Nephron (organoid): ENCODE measurements around the gene DCLRE1A.
A peak's percentile ranks its signal among the peaks of the same experiment; 100 is the strongest.

Source experiments
- H3K27ac Mint-ChIP-seq, 3 experiments: 2 replicates each; pipeline ENCODE4 v1.8.0; 2020; ENCODE audit warnings: mixed read lengths in 3 of 3, mild to moderate bottlenecking in 2 of 3, moderate library complexity in 1 of 3
- H3K27me3 Mint-ChIP-seq: 2 replicates; pipeline ENCODE4 v1.8.0; 2021; ENCODE audit warnings: low read depth, mild to moderate bottlenecking, moderate library complexity, mixed read lengths
- H3K36me3 Mint-ChIP-seq: 2 replicates; pipeline ENCODE4 v1.8.0; 2020; ENCODE audit warnings: low read depth, mixed read lengths
- H3K4me1 Mint-ChIP-seq: 2 replicates; pipeline ENCODE4 v1.8.0; 2020; ENCODE audit warnings: mixed read lengths
- H3K4me3 Mint-ChIP-seq, 3 experiments: 2 replicates each; pipeline ENCODE4 v1.8.0; 2020; ENCODE audit warnings: mild to moderate bottlenecking in 3 of 3, mixed read lengths in 3 of 3, moderate library complexity in 2 of 3
- H3K9me3 Mint-ChIP-seq: 2 replicates; pipeline ENCODE4 v1.8.0; 2020; ENCODE audit warnings: mixed read lengths
- CTCF ChIP-seq, 3 experiments: fragments of 200-600 bp; sonication (generic); IDR thresholded peaks; one replicate each; pipeline ENCODE4 v1.5.0; 2021; ENCODE audit warnings: antibody characterized with exemption in 3 of 3; ENCODE audit not compliant: unreplicated experiment in 3 of 3

Gene DCLRE1A

GRCh38 chr10:113867904-113868303, 14.0 kb upstream of the DCLRE1A start:
- Mint-ChIP-seq H3K27ac (no peak overlapping the region), H3K27me3 (no peaks in the 10 kb centered on the region), H3K36me3 (peaks cover 73% of the 10 kb centered on the region), H3K4me3 (no peak overlapping the region), H3K9me3 (peaks cover 16% of the 10 kb centered on the region), H3K4me1 (no peaks in the 10 kb centered on the region)
- TF ChIP-seq CTCF (IDR thresholded peaks at IDR 0.05; ENCODE audit: unreplicated experiment in 3 of 3): no peak

GRCh38 chr10:113866551-113867394, 12.9 kb upstream of the DCLRE1A start:
- Mint-ChIP-seq H3K4me1 (no peaks in the 10 kb centered on the region), H3K4me3 (no peak overlapping the region), H3K9me3 (peaks cover 9% of the 10 kb centered on the region), H3K27ac (no peak overlapping the region), H3K27me3 (no peaks in the 10 kb centered on the region), H3K36me3 (peaks cover 71% of the 10 kb centered on the region)
- no peak for TF ChIP-seq CTCF (IDR thresholded peaks at IDR 0.05; ENCODE audit: unreplicated experiment in 3 of 3)

GRCh38 chr10:113865901-113866300, 12.0 kb upstream of the DCLRE1A start:
- no peak for TF ChIP-seq CTCF (IDR thresholded peaks at IDR 0.05; ENCODE audit: unreplicated experiment in 3 of 3)
- Mint-ChIP-seq H3K27me3 (no peaks in the 10 kb centered on the region), H3K4me1 (no peaks in the 10 kb centered on the region), H3K4me3 (no peak overlapping the region), H3K36me3 (peaks cover 71% of the 10 kb centered on the region), H3K27ac (no peak overlapping the region), H3K9me3 (peaks cover 6% of the 10 kb centered on the region)

- peaks cover 4% of the 10 kb centered on the region for H3K27me3 Mint-ChIP-seq
- peaks cover 32% of the 10 kb centered on the region for H3K4me1 Mint-ChIP-seq
- no peak overlapping the region for H3K27ac Mint-ChIP-seq
- H3K9me3 Mint-ChIP-seq: no peaks in the 10 kb centered on the region
- TF ChIP-seq CTCF (IDR thresholded peaks at IDR 0.05; ENCODE audit: unreplicated experiment in 3 of 3): no peak
- H3K4me3 Mint-ChIP-seq: no peak overlapping the region
- H3K36me3 Mint-ChIP-seq: peaks cover 56% of the 10 kb centered on the region
Observed at GRCh38 chr10:113859261-113859660, 5.4 kb upstream of the DCLRE1A start.

GRCh38 chr10:113858541-113858940, 4.7 kb upstream of the DCLRE1A start:
- Mint-ChIP-seq H3K4me3 (peak overlapping the region in 2 of 3 experiments; percentile 39 to 54), H3K4me1 (peaks cover 39% of the 10 kb centered on the region), H3K9me3 (no peaks in the 10 kb centered on the region), H3K27me3 (peaks cover 4% of the 10 kb centered on the region), H3K36me3 (peaks cover 48% of the 10 kb centered on the region), H3K27ac (no peak overlapping the region)
- TF ChIP-seq CTCF (IDR thresholded peaks at IDR 0.05; ENCODE audit: unreplicated experiment in 3 of 3): no peak

GRCh38 chr10:113857210-113857609, 3.3 kb upstream of the DCLRE1A start:
- Mint-ChIP-seq H3K9me3 (no peaks in the 10 kb centered on the region), H3K4me1 (peaks cover 44% of the 10 kb centered on the region), H3K4me3 (peak overlapping the region; percentile 57 to 77 (median 60)), H3K27ac (no peak overlapping the region), H3K36me3 (peaks cover 35% of the 10 kb centered on the region), H3K27me3 (peaks cover 4% of the 10 kb centered on the region)
- TF ChIP-seq CTCF (IDR thresholded peaks at IDR 0.05; ENCODE audit: unreplicated experiment in 3 of 3): no peak
